H1 (cell line): ENCODE measurements around the gene FLT1. TPM values are rescaled to one million over a fixed set of nuclear protein-coding genes. Genes with fewer than 3 reads are reported as not detected.

ENCODE experiments used
- CTBP2 ChIP-seq: IDR thresholded peaks from 2 replicates; pipeline ENCODE4 v1.7.0; 2011; ENCODE audit warnings: borderline replicate concordance, mild to moderate bottlenecking, moderate library complexity, mixed read lengths, low read length; ENCODE audit not compliant: insufficient read depth, insufficient read length
- E2F6 ChIP-seq: IDR thresholded peaks from 2 replicates; pipeline ENCODE4 v1.6.1; 2012; ENCODE audit warnings: inconsistent platforms
- NRF1 ChIP-seq: IDR thresholded peaks from 2 replicates; pipeline ENCODE4 v1.6.1; 2011; ENCODE audit warnings: mild to moderate bottlenecking, low read depth, low read length, improper control_type of control experiment
- PHF8 ChIP-seq: fragments of 200-600 bp; sonication (generic); conservative IDR thresholded peaks from 2 replicates; pipeline ENCODE4 v1.7.1; 2012; ENCODE audit warnings: low read depth, mild to moderate bottlenecking, inconsistent platforms, low read length, moderate library complexity
- SP2 ChIP-seq: IDR thresholded peaks from 2 replicates; pipeline ENCODE4 v1.6.1; 2012; ENCODE audit warnings: mild to moderate bottlenecking, low read length, inconsistent platforms
- polyA plus RNA-seq, 7 experiments: library from polyadenylated mRNA; depleted of rRNA in 3 of 7; stranded (reverse) in 5 of 7; unstranded in 2 of 7; fragments of >200 nt in 5 of 7; fragments of 200-250 nt in 2 of 7; gene quantifications; 1 replicate in 5 of 7; 2 replicates in 1 of 7; 4 replicates in 1 of 7; pipeline versions ENCODE4 v1.2.1 to v1.2.3, GENCODE V29; 2011 to 2013; ENCODE audit warnings: missing spikeins in 2 of 7, mixed read lengths in 2 of 7
- total RNA-seq: library from RNA; stranded (reverse); fragmentation: NEBNext Ultra II Directional; extraction: Animal tissue kit (Norgen Biotek cat#: 25700); gene quantifications from 2 replicates; pipeline ENCODE4 v1.2.1, GENCODE V29; 2021
- TF ChIP-seq, protein P1 (sequence below): IDR thresholded peaks from 2 replicates; pipeline ENCODE4 v1.6.1; 2012; ENCODE audit warnings: low read length, inconsistent platforms

The FLT1 gene
- total and polyA plus RNA-seq, 2 of the 8 experiments (the other 6 are each of a cell fraction or from before 2014, with no cell fraction given), result 19.7 to 90.2 TPM

GRCh38 chr13:28321756-28322155 lies 173.2 kb downstream of the FLT1 start (continued):
- no peak for TF ChIP-seq SP2
- no peak for TF ChIP-seq CTBP2
- TF ChIP-seq PHF8, result no peak
- no peak for TF ChIP-seq NRF1
- no peak for TF ChIP-seq E2F6
- TF ChIP-seq, protein P1, sequence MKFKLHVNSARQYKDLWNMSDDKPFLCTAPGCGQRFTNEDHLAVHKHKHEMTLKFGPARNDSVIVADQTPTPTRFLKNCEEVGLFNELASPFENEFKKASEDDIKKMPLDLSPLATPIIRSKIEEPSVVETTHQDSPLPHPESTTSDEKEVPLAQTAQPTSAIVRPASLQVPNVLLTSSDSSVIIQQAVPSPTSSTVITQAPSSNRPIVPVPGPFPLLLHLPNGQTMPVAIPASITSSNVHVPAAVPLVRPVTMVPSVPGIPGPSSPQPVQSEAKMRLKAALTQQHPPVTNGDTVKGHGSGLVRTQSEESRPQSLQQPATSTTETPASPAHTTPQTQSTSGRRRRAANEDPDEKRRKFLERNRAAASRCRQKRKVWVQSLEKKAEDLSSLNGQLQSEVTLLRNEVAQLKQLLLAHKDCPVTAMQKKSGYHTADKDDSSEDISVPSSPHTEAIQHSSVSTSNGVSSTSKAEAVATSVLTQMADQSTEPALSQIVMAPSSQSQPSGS, result no peak
